Fibroblast of villous mesenchyme (primary cell): ENCODE measurements around the gene TNFRSF6B. TPM values are rescaled to one million over a fixed set of nuclear protein-coding genes. Genes with fewer than 3 reads are reported as not detected.

ENCODE experiments used
- DNase-seq: peaks from one replicate; pipeline ENCODE4 v3.0.0-alpha.2; 2010; ENCODE audit warnings: low read depth
- H3K4me3 ChIP-seq: 2 replicates; pipeline ENCODE4 v1.5.1; 2011; ENCODE audit warnings: low read depth, mild to moderate bottlenecking, low read length
- CTCF ChIP-seq: IDR thresholded peaks from 2 replicates; pipeline ENCODE4 v1.5.1; 2012; ENCODE audit warnings: low read depth, mild to moderate bottlenecking, low read length; ENCODE audit not compliant: insufficient read depth
- total RNA-seq: library from RNA; depleted of rRNA; stranded (reverse); fragments of >200 nt; gene quantifications from 2 replicates; pipeline ENCODE4 v1.2.3, GENCODE V29; 2012

Gene TNFRSF6B
- total RNA-seq, 1 donor, result 31.5 TPM

GRCh38 chr20:63707558-63708300 lies 11.3 kb downstream of the TNFRSF6B start, which contains the start of the genes ARFRP1 and ZGPAT:
Gene ARFRP1 (minus strand): TSS chr20:63707976. CDS start chr20:63707091, 885 bp downstream.
Gene ZGPAT (plus strand): TSS chr20:63708039. CDS start chr20:63708581, 542 bp downstream.
- peak; percentile 81 for DNase-seq
- no peak for TF ChIP-seq CTCF
- peak within 1 kb of the TSS; percentile 80 for H3K4me3 ChIP-seq

- H3K4me3 ChIP-seq, result peak overlapping the region; percentile 80
- TF ChIP-seq CTCF, result no peak
- DNase-seq, result no peak
Observed at GRCh38 chr20:63708301-63709148, 12.1 kb downstream of the TNFRSF6B start.

GRCh38 chr20:63709149-63709527 lies 12.7 kb downstream of the TNFRSF6B start:
- TF ChIP-seq CTCF, result no peak
- DNase-seq, result no peak
- peak overlapping the region; percentile 80 for H3K4me3 ChIP-seq

- TF ChIP-seq CTCF, result no peak
- no peak for DNase-seq
- no peak overlapping the region for H3K4me3 ChIP-seq
Observed at GRCh38 chr20:63711085-63711645, 14.7 kb downstream of the TNFRSF6B start.

GRCh38 chr20:63712191-63712590 lies 15.7 kb downstream of the TNFRSF6B start:
- DNase-seq, result no peak
- no peak for TF ChIP-seq CTCF
- no peak overlapping the region for H3K4me3 ChIP-seq

GRCh38 chr20:63714858-63715257 lies 18.4 kb downstream of the TNFRSF6B start:
- no peak for TF ChIP-seq CTCF
- no peak overlapping the region for H3K4me3 ChIP-seq
- DNase-seq, result no peak
